Stimulated activated CD4-positive, alpha-beta T cell treated with anti-CD3 and anti-CD28 coated beads, Interleukin-1b, Interleukin-23, amount 100 ng/mL, for 4 hours (primary cell): Measurements from ENCODE around the gene RASGRP2.
A peak's percentile ranks its signal among the peaks of the same experiment; 100 is the strongest.

Experiments used
- DNase-seq, 2 donors: peaks; one replicate each; pipeline ENCODE4 v3.0.0-alpha.2; 2020; ENCODE audit warnings: low read depth in 2 of 2

Gene RASGRP2

GRCh38 chr11:64742087-64742888 lies 1.7 kb downstream of the RASGRP2 start:
- DNase-seq, result no peak

- no peak for DNase-seq
These were observed 2.4 kb downstream of the RASGRP2 start for GRCh38 chr11:64741375-64742086.

GRCh38 chr11:64739871-64740270 lies 4.1 kb downstream of the RASGRP2 start:
- DNase-seq, result no peak

- no peak for DNase-seq
These were observed 7.3 kb downstream of the RASGRP2 start for GRCh38 chr11:64736654-64737053.

- no peak for DNase-seq
These were observed 8.2 kb downstream of the RASGRP2 start for GRCh38 chr11:64735725-64736259.

DNA sequence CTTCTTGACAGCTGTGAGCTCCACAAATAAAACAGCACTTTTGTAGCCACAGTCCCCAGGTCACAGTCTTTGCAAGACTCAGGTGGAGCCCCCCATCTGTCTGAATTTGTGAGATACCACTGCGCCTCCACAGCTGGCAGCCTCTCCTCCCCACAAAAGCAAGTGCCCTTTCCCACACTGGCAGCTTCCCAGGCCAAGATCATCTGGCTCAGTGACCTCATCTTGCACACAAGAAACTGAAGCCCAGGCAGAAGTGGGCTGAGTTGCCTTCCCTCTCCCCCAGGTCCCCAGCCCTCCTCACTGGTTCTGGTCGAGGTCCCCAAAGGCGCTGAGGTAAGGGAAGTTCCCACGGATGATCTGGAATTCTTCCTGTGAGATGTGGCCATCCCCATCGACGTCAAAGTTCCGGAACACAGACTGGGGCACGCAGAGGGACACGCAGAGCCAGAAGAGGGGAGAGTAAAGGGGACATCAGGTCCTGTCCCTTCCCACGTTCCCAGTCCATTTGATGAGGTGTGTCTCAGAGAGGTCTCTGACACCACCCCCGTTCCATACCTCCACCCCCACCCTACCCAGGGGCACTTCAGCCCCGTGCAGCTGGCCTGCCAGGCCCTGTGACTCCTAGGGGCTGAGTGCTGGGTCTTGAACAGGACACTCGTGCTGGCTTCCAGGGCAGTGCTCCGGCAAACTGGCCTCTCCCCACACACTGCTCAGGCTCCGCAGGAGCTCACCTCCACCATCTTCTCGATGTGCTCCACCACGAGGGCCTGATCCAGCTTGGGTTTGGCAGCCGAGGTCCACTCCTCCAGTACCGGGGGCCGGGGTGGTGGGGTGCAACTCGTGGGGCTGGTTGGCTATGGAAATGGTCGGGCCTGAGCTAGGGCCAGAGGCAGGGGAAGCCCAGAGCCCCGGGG lies 8.9 kb downstream of the RASGRP2 start:
- DNase-seq, result no peak

GRCh38 chr11:64731601-64732000 lies 12.3 kb downstream of the RASGRP2 start:
- no peak for DNase-seq

GRCh38 chr11:64729851-64730382 lies 14.0 kb downstream of the RASGRP2 start:
- DNase-seq, result no peak

DNA sequence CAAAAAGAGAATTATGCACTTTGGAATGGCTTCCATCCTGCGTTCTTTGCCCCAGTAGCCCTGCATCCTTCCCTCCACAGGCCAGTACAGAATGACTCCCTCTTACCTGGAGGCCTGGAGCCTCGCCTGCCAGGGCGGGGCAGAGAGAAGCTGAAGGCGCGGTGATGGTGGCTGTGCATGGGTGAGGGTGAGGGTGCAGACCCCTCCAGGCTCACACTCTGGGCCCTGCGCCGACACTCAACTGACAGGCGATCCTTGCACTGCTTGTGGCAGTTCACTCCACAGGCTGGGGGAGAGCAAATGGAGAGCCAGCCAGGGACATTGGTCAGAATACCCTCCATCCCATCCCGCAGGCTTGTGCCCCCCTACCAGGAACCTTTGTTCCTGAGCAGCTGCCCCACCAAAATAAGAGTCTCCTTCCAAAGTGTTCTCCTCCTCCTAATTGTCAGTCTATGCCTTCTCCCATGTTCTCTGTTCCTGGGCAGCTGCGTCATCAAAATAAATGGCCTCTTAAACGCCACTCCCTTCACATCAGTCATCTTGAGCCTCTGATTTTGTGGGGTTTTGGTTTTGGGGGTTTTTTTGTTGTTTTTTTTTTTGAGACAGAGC lies 15.1 kb downstream of the RASGRP2 start:
- DNase-seq, result no peak

DNA sequence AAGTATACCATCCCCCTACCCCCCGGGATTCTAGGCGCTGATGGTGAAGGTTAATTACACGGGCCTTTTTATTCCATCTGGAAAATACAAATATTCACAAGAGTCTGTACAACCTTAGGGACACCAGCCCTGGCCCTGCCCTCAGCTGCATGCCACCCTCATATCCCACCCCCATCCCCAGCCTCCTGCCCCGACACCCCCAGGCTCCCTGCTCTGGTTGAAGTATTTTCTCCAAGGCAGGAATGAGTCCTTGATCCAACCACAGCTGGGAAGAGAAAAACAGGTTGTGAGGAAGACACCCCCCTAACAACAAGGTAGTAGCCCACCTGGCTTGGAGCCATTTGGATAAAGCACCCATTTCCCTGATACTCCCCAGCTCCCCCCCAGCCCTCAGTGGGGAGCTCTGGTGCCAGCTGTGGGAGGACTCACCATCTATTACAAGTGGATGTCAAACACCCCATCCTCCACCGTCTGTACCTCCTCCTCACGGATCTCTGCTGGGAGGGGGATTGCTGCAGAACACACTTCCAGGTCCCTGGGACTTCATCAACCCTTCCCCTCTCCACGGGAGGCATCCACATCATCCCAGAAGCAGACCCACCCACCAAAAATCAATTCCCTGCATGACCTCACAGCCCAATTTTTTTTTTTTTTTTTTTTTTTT lies 16.9 kb downstream of the RASGRP2 start:
- DNase-seq, result no peak

- no peak for DNase-seq
These were observed 17.7 kb downstream of the RASGRP2 start for GRCh38 chr11:64726211-64726641.

GRCh38 chr11:64724863-64725532 lies 18.9 kb downstream of the RASGRP2 start:
- no peak for DNase-seq

DNA sequence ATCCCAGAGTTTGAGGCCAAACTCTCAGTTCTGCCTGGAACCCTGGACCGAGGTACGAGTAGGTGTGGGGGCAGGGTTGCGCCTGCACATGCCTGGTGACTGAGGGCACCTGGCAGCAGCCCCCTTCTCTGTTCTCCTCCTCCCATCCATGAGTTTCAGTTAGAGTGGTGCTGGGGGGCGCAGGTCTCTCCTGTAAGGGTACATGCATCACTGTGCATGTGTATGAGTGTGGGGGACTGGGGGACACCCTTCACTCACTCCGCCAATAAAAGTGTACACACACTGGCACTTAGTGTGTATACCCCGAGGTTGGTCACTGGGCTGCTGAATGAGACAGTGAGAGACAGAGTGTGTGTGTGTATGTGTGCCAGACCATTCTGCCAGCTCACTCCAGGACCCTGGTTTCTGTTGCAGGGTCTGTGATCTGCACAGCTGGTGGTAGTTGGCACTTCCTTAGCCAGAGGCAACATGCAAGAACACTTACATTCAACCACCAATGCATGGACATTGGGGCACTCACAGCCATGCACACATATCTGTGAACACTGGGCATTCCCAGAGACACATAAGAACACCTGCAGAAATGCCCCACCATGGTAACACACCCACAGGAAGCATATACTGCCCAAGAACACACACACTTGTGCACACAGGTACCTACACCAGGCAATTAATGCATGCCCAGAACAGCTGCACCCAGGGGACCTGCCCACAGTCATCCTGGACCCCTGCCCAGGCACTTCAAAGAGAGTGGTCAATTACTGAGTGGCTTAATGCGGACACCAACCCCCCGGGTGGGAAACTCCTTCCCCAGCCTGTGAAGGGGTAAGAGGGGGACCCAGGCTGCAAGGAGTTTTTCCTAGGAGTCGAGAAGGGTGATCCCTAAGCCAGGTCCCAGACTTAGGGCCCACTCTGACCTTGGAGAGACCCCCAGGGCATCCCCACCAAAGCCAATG lies 19.8 kb downstream of the RASGRP2 start:
- DNase-seq, result no peak

- DNase-seq, result peak; percentile 79
These were observed 20.6 kb downstream of the RASGRP2 start, which contains the start of gene NRXN2 for GRCh38 chr11:64723117-64723906. NRXN2 (minus strand) TSS chr11:64723197; CDS start chr11:64713699, 9,498 bp downstream.

- DNase-seq, result no peak
These were observed 21.5 kb downstream of the RASGRP2 start for GRCh38 chr11:64722141-64723065.

DNA sequence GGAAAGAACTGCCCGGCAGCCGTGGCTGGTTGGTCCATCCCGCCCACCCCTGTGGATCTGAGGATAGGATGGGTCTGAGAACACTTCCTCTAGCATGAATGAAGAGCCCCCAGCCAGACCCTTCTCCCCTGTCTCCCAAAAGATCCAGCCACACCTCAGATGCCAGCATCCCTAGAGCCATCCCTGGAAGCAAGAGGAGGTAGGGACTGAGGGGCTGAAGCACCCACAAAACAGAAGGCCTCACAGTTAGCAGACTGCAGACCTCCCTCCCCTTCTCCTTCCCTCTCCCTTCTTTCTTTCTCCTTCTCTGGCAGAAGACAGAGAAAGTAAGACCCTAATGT lies 22.6 kb downstream of the RASGRP2 start:
- DNase-seq, result no peak
